ENCODE results near the gene KRTAP5-1. TPM values are rescaled to one million over a fixed set of nuclear protein-coding genes. Genes with fewer than 3 reads are reported as not detected.
A peak's percentile ranks its signal among the peaks of the same experiment; 100 is the strongest.

Gene KRTAP5-1
- polyA plus RNA-seq, 2 of the 4 experiments (the other 2 are of a cell fraction), result not detected

GRCh38 chr11:1558775-1559110, 26.3 kb downstream of the KRTAP5-1 start:
- no peaks in the 10 kb centered on the region for H3K9me3 ChIP-seq
- H3K4me1 ChIP-seq, result peaks cover 59% of the 10 kb centered on the region
- no peak for DNase-seq (ENCODE audit: low read depth in 1 of 2, low spot score in 1 of 2)
- POLR2A ChIA-PET, result interaction anchor here (1.0 to 1.3 kb wide), 2 partner anchors 12 to 13 kb away, joined by 3 to 4 read pairs; partner anchors contain the start of gene DUSP8
- 87% methylated on average over 10 of the region's 12 CpGs for WGBS (ENCODE audit: missing lambda C conversion rate)
- peak overlapping the region; percentile 21; the same call in 2 of the 3 replicates for H3K4me3 ChIP-seq
- FAIRE-seq, result no peak
- TF ChIP-seq GATA3 (IDR thresholded peaks at IDR 0.05; ENCODE audit: borderline replicate concordance) (no peak), RAD21 (conservative IDR thresholded peaks at IDR 0.05 in 1 of 2, IDR thresholded peaks at IDR 0.05 in 1 of 2) (no peak), TFCP2L1 (CRISPR knock-in tag; IDR thresholded peaks at IDR 0.05) (no peak), CBX2 (IDR thresholded peaks at IDR 0.05; ENCODE audit: borderline replicate concordance, low read depth) (no peak), SMC3 (IDR thresholded peaks at IDR 0.05) (no peak), RNF2 (IDR thresholded peaks at IDR 0.05; ENCODE audit: borderline replicate concordance, low read depth) (no peak), CHD2 (IDR thresholded peaks at IDR 0.05; ENCODE audit: low read length, partially characterized antibody) (no peak), PHF8 (IDR thresholded peaks at IDR 0.05; ENCODE audit: borderline replicate concordance, low read depth) (no peak), POLR2AphosphoS2 (conservative IDR thresholded peaks at IDR 0.05; ENCODE audit: low read length) (no peak), CHD4 (IDR thresholded peaks at IDR 0.05; ENCODE audit: borderline replicate concordance) (no peak), HDAC2 (IDR thresholded peaks at IDR 0.05) (no peak), HOXB13 (CRISPR knock-in tag; IDR thresholded peaks at IDR 0.05; ENCODE audit: low read depth) (no peak), NR3C1 (IDR thresholded peaks at IDR 0.05) (no peak), MYC (IDR thresholded peaks at IDR 0.05; ENCODE audit: borderline replicate concordance, low read length) (no peak), CBX8 (IDR thresholded peaks at IDR 0.05) (no peak), ZSCAN20 (CRISPR knock-in tag; IDR thresholded peaks at IDR 0.05) (no peak), RARB (CRISPR knock-in tag; IDR thresholded peaks at IDR 0.05) (no peak)
- CTCF ChIA-PET, result interaction anchor here (1.0 to 26.3 kb wide), 7 partner anchors 10 to 598 kb away, joined by 3 to 719 read pairs (median 11); no protein-coding TSS in a partner anchor
- peak in 1 of 2 experiments; percentile 1; a peak in 1 of 6 replicates for ATAC-seq
- H3K4me2 ChIP-seq, result peak overlapping the region; percentile 87
- peak overlapping the region; percentile 86 to 90 for H3K27ac ChIP-seq

- no peak for TF ChIP-seq SREBF2 (IDR thresholded peaks at IDR 0.05)
- POLR2A ChIA-PET, result interaction anchor here (1.1 to 1.3 kb wide), 2 partner anchors 10 to 11 kb away, joined by 3 to 4 read pairs; no protein-coding TSS in a partner anchor
- H3K4me2 ChIP-seq, result peak overlapping the region; percentile 87
- peaks cover 59% of the 10 kb centered on the region for H3K4me1 ChIP-seq
- DNase-seq (ENCODE audit: low read depth in 1 of 2, low spot score in 1 of 2), result peak; percentile 53 to 71
- ATAC-seq, result peak; percentile 23 to 57; a peak in 3 of 6 replicates
- 49% methylated on average over 19 of the region's 29 CpGs for WGBS (ENCODE audit: missing lambda C conversion rate)
- peak overlapping the region; percentile 21; the same call in 2 of the 3 replicates for H3K4me3 ChIP-seq
- FAIRE-seq, result no peak
- no peaks in the 10 kb centered on the region for H3K9me3 ChIP-seq
- H3K27ac ChIP-seq, result peak overlapping the region; percentile 86 to 90
- CTCF ChIA-PET, result interaction anchor here (0.8 to 26.3 kb wide), 8 partner anchors 11 to 598 kb away, joined by 3 to 719 read pairs (median 8); no protein-coding TSS in a partner anchor
Measured at GRCh38 chr11:1557904-1558774, 26.9 kb downstream of the KRTAP5-1 start.

- CTCF ChIA-PET, result interaction anchor here (0.8 to 26.3 kb wide), 7 partner anchors 9 to 599 kb away, joined by 3 to 719 read pairs (median 5); no protein-coding TSS in a partner anchor
- H3K4me3 ChIP-seq, result no peak overlapping the region
- H3K9me3 ChIP-seq, result no peaks in the 10 kb centered on the region
- DNase-seq (ENCODE audit: low read depth in 1 of 2, low spot score in 1 of 2) (no peak), FAIRE-seq (no peak), ATAC-seq (no peak)
- WGBS (ENCODE audit: missing lambda C conversion rate), result 97% methylated on average over 39 of the region's 74 CpGs
- peaks cover 59% of the 10 kb centered on the region for H3K4me1 ChIP-seq
- POLR2A ChIA-PET, result interaction anchor here (1.1 kb wide), 1 partner anchor 9 kb away, joined by 4 read pairs; no protein-coding TSS in a partner anchor
- peak overlapping the region; percentile 87 for H3K4me2 ChIP-seq
- peak overlapping the region; percentile 86 to 90 for H3K27ac ChIP-seq
- TF ChIP-seq USF2 (IDR thresholded peaks at IDR 0.05), result no peak
- TF ChIP-seq HOXB5 (CRISPR knock-in tag; IDR thresholded peaks at IDR 0.05), result no peak
- TF ChIP-seq FOSL2 (IDR thresholded peaks at IDR 0.05), result no peak
- no peak for TF ChIP-seq FOSL2 (CRISPR knock-in tag; IDR thresholded peaks at IDR 0.05)
- TF ChIP-seq EHMT2 (IDR thresholded peaks at IDR 0.05; ENCODE audit: low read depth), result no peak
- TF ChIP-seq REST (IDR thresholded peaks at IDR 0.05), result no peak
- no peak for TF ChIP-seq PBX3 (IDR thresholded peaks at IDR 0.05)
- no peak for TF ChIP-seq MYC (IDR thresholded peaks at IDR 0.05; ENCODE audit: borderline replicate concordance, low read length)
- no peak for TF ChIP-seq CHD2 (IDR thresholded peaks at IDR 0.05; ENCODE audit: low read length, partially characterized antibody)
Measured at GRCh38 chr11:1557051-1557884, 27.8 kb downstream of the KRTAP5-1 start.

All from A549 (cell line).